ENCODE measurements around the gene LST1.

Gene LST1

DNA sequence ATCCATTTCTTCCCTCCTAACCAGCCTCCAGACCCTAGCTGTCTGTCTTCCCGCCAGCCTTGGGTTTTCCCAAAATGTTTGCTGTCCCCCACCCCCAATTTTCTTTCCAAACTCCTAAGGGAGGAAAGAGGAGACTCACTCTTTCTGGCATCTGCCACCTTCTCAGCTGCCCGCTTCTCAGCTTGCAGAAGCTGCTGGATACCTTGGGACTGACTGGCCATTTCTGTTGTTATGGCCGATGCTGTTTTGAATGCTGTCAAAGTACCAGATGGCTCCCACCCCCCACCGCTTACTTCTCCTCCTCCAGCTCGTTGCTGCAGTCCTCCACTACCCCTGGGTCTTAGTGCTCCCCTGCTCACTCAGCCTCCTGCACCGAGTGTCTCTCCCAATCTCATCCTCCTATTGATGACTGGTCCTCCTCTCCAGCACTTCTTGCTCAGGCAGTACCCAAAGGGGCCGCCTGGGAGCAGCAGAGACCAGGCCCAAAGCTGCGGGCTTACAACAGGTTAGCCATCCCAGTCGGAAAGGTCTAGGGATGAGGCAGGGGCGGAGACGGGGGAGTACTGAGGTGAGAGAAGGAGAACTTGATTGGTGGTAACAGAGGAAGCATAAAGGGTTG is 39.6 kb upstream of the LST1 start, which contains the start of gene ATP6V1G2:
Gene ATP6V1G2, minus strand, starts transcription at position 270 of the 619 bp plus-strand sequence. Its CDS starts 49 bp downstream, at position 221.
- Histone ChIP-seq H3K14ac (ENCODE audit: low read length) (no peak within 1 kb of the TSS), H3K4ac (ENCODE audit: low read depth, low read length) (no peak within 1 kb of the TSS), H3K79me2 (ENCODE audit: control insufficient read depth, insufficient read depth, low read length, poor library complexity) (peaks cover 3% of the 10 kb centered on the region), H3K27me3 (ENCODE audit: insufficient read depth, low read length) (no peaks in the 10 kb centered on the region), H3K23ac (ENCODE audit: low read length) (no peak within 1 kb of the TSS), H3K9me3 (ENCODE audit: insufficient read depth, low read depth, low read length) (no peaks in the 10 kb centered on the region), H3K36me3 (ENCODE audit: control insufficient read depth in 1 of 2, insufficient read depth in 2 of 2, low read length in 2 of 2) (peaks cover 4 to 7% of the 10 kb centered on the region in 2 experiments), H3K18ac (ENCODE audit: low read length) (no peak within 1 kb of the TSS), H2BK5ac (ENCODE audit: low read depth, low read length, poor library complexity) (no peak within 1 kb of the TSS), H3K9ac (ENCODE audit: low read length) (peak within 1 kb of the TSS; percentile 23), H3K79me1 (ENCODE audit: low read length) (peaks cover 8% of the 10 kb centered on the region), H3K27ac (ENCODE audit: low read depth, low read length) (peak within 1 kb of the TSS; percentile 39), H2AK5ac (ENCODE audit: low read length) (no peak within 1 kb of the TSS), H4K8ac (ENCODE audit: low read depth, low read length) (peak within 1 kb of the TSS; percentile 82), H3K4me2 (ENCODE audit: low read length) (peak within 1 kb of the TSS; percentile 75), H3K4me1 (ENCODE audit: control insufficient read depth in 1 of 2, insufficient read depth in 2 of 2, low read length in 2 of 2) (peaks cover 4 to 5% of the 10 kb centered on the region in 2 experiments), H2AFZ (ENCODE audit: insufficient read depth, low read length, poor library complexity) (peak within 1 kb of the TSS; percentile 40), H4K91ac (ENCODE audit: low read depth, low read length) (no peak within 1 kb of the TSS), H4K12ac (ENCODE audit: low read depth, low read length) (no peak within 1 kb of the TSS), H3K4me3 (ENCODE audit: low read depth, low read length) (no peak within 1 kb of the TSS), H2BK120ac (ENCODE audit: insufficient read depth, low read length, poor library complexity) (no peak within 1 kb of the TSS), H2BK12ac (ENCODE audit: low read length) (no peak within 1 kb of the TSS)
- WGBS (ENCODE audit: extremely low coverage, insufficient coverage, insufficient read length): no CpG with 5 or more reads among the region's 11 CpGs
- peak; percentile 96 to 97 for DNase-seq

DNA sequence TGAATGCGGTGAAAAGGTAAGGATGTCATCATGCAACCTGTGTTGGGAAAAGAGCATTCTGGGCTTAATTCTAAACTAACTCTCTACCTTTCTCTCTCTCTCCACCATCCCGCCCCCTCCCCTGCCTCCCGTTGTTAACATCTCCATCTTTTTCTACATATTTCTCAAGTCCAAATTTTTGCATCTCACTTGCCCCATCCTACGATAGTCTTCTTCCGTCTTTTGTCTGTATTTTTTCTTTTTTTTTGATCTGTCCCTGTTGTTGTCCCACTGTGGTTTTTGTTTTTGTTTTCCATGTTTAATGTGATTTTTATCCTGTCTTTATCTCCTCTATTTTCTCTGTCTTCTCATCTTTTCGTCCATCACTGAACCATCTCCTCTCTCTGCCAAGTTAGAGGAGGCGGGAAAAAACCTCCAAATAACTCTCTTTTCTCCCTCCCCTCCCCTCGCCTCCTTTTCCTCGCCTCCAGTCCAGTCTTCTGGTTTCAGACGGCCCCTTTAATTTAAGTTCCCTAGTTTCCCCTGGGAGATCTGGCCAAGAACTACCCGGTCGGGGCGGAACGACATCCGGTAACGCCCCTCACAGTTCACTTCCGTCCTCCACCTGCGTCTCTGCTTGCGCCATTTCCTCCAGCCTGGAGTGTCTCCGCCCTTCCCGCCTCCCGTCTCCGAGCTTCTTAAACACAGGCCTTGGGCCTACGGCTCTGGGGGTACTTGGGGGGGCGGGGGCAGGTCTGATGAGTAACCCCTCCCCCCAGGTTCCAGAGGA is 38.9 kb upstream of the LST1 start, which contains the start of gene NFKBIL1:
Gene NFKBIL1, plus strand, starts transcription at position 651 of the 769 bp plus-strand sequence. Its CDS starts 87 bp downstream, at position 738.
- Histone ChIP-seq H3K79me2 (ENCODE audit: control insufficient read depth, insufficient read depth, low read length, poor library complexity) (no peaks in the 10 kb centered on the region), H3K27ac (ENCODE audit: low read depth, low read length) (peak within 1 kb of the TSS; percentile 39), H3K9me3 (ENCODE audit: insufficient read depth, low read depth, low read length) (no peaks in the 10 kb centered on the region), H3K18ac (ENCODE audit: low read length) (peak within 1 kb of the TSS; percentile 0), H3K4ac (ENCODE audit: low read depth, low read length) (peak within 1 kb of the TSS; percentile 37), H4K12ac (ENCODE audit: low read depth, low read length) (peak within 1 kb of the TSS; percentile 5), H3K4me1 (ENCODE audit: control insufficient read depth in 1 of 2, insufficient read depth in 2 of 2, low read length in 2 of 2) (peaks cover 4 to 5% of the 10 kb centered on the region in 2 experiments), H2BK12ac (ENCODE audit: low read length) (peak within 1 kb of the TSS; percentile 1), H3K14ac (ENCODE audit: low read length) (peak within 1 kb of the TSS; percentile 23), H4K91ac (ENCODE audit: low read depth, low read length) (peak within 1 kb of the TSS; percentile 52), H3K4me3 (ENCODE audit: low read depth, low read length) (peak within 1 kb of the TSS; percentile 38), H2AFZ (ENCODE audit: insufficient read depth, low read length, poor library complexity) (peak within 1 kb of the TSS; percentile 40), H3K36me3 (ENCODE audit: control insufficient read depth in 1 of 2, insufficient read depth in 2 of 2, low read length in 2 of 2) (peaks cover 4 to 7% of the 10 kb centered on the region in 2 experiments), H3K79me1 (ENCODE audit: low read length) (peaks cover 4% of the 10 kb centered on the region), H3K23ac (ENCODE audit: low read length) (no peak within 1 kb of the TSS), H3K4me2 (ENCODE audit: low read length) (peak within 1 kb of the TSS; percentile 75), H2BK120ac (ENCODE audit: insufficient read depth, low read length, poor library complexity) (no peak within 1 kb of the TSS), H2BK5ac (ENCODE audit: low read depth, low read length, poor library complexity) (no peak within 1 kb of the TSS), H3K9ac (ENCODE audit: low read length) (no peak within 1 kb of the TSS), H3K27me3 (ENCODE audit: insufficient read depth, low read length) (no peaks in the 10 kb centered on the region), H2AK5ac (ENCODE audit: low read length) (peak within 1 kb of the TSS; percentile 48), H4K8ac (ENCODE audit: low read depth, low read length) (peak within 1 kb of the TSS; percentile 82)
- no CpG with 5 or more reads among the region's 25 CpGs for WGBS (ENCODE audit: extremely low coverage, insufficient coverage, insufficient read length)
- DNase-seq: peak; percentile 89 to 92

DNA sequence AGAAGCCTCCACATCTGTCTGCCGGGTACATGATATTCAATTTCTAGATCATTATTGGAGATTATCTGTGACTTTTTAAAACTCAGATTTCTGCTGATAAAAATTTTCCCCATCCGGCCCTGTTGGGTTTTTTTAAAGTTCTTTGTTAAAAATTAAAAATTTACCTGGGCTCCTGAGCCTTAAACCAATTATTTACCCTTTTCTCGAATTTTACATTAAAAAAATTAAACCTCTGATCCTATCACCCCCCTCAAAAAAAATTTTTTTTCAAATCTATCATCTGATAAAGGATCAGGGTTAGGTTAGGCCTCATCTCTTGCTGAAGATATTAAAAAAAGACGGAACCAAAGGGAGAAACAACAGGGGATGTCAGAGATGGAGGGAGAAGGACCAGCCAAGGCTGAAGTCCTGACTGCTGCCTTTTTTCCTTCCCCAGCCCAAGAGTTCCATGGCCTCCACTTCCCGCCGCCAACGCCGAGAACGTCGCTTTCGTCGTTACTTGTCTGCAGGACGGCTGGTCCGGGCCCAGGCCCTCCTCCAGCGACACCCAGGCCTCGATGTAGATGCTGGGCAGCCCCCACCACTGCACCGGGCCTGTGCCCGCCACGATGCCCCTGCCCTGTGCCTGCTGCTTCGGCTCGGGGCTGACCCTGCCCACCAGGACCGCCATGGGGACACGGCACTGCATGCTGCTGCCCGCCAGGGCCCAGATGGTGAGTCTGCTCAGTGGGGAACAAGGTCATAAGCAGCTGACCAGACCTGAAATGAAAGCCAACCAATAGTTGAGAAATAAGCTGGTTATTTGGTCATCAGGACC is 38.1 kb upstream of the LST1 start:
- peak overlapping the region; percentile 37 for H3K4ac ChIP-seq (ENCODE audit: low read depth, low read length)
- no peaks in the 10 kb centered on the region for H3K9me3 ChIP-seq (ENCODE audit: insufficient read depth, low read depth, low read length)
- peaks cover 4 to 7% of the 10 kb centered on the region in 2 experiments for H3K36me3 ChIP-seq (ENCODE audit: control insufficient read depth in 1 of 2, insufficient read depth in 2 of 2, low read length in 2 of 2)
- H2BK5ac ChIP-seq (ENCODE audit: low read depth, low read length, poor library complexity): no peak overlapping the region
- H2AFZ ChIP-seq (ENCODE audit: insufficient read depth, low read length, poor library complexity): peak overlapping the region; percentile 2
- H4K8ac ChIP-seq (ENCODE audit: low read depth, low read length): peak overlapping the region; percentile 82
- peak overlapping the region; percentile 38 for H3K4me3 ChIP-seq (ENCODE audit: low read depth, low read length)
- no peak overlapping the region for H3K23ac ChIP-seq (ENCODE audit: low read length)
- no peak for DNase-seq
- H3K27me3 ChIP-seq (ENCODE audit: insufficient read depth, low read length): no peaks in the 10 kb centered on the region
- H3K14ac ChIP-seq (ENCODE audit: low read length): peak overlapping the region; percentile 23
- H2BK12ac ChIP-seq (ENCODE audit: low read length): peak overlapping the region; percentile 1
- H3K4me1 ChIP-seq (ENCODE audit: control insufficient read depth in 1 of 2, insufficient read depth in 2 of 2, low read length in 2 of 2): peaks cover 4 to 5% of the 10 kb centered on the region in 2 experiments
- 100% methylated on average over 1 of the region's 24 CpGs for WGBS (ENCODE audit: extremely low coverage, insufficient coverage, insufficient read length)
- H3K79me2 ChIP-seq (ENCODE audit: control insufficient read depth, insufficient read depth, low read length, poor library complexity): no peaks in the 10 kb centered on the region
- H4K91ac ChIP-seq (ENCODE audit: low read depth, low read length): peak overlapping the region; percentile 52
- H3K79me1 ChIP-seq (ENCODE audit: low read length): peaks cover 2% of the 10 kb centered on the region
- peak overlapping the region; percentile 5 for H4K12ac ChIP-seq (ENCODE audit: low read depth, low read length)
- H3K27ac ChIP-seq (ENCODE audit: low read depth, low read length): no peak overlapping the region
- H3K18ac ChIP-seq (ENCODE audit: low read length): peak overlapping the region; percentile 0
- H3K9ac ChIP-seq (ENCODE audit: low read length): no peak overlapping the region
- H3K4me2 ChIP-seq (ENCODE audit: low read length): peak overlapping the region; percentile 75
- peak overlapping the region; percentile 48 for H2AK5ac ChIP-seq (ENCODE audit: low read length)
- H2BK120ac ChIP-seq (ENCODE audit: insufficient read depth, low read length, poor library complexity): no peak overlapping the region

DNA sequence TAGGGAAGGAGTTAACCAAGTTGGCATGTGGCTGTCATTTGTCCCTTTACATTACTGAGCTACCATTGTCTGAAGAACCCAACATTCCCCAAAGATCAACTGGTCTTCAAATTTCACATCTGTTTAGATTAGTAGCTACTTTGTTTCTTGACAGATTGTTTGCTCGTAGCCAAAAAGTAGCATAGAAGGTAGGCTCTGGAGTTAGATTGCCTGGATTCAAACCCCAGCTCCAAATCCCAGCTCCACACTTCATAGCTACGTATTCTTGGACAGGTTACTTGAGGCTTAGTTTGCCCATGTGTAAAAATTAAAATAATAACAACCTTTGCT is 37.6 kb upstream of the LST1 start:
- H3K79me1 ChIP-seq (ENCODE audit: low read length): peaks cover 2% of the 10 kb centered on the region
- no peak overlapping the region for H2BK5ac ChIP-seq (ENCODE audit: low read depth, low read length, poor library complexity)
- H3K18ac ChIP-seq (ENCODE audit: low read length): no peak overlapping the region
- H3K9me3 ChIP-seq (ENCODE audit: insufficient read depth, low read depth, low read length): no peaks in the 10 kb centered on the region
- no peak overlapping the region for H2BK120ac ChIP-seq (ENCODE audit: insufficient read depth, low read length, poor library complexity)
- H3K4me3 ChIP-seq (ENCODE audit: low read depth, low read length): no peak overlapping the region
- no peak overlapping the region for H4K91ac ChIP-seq (ENCODE audit: low read depth, low read length)
- no peak overlapping the region for H3K4ac ChIP-seq (ENCODE audit: low read depth, low read length)
- H3K27me3 ChIP-seq (ENCODE audit: insufficient read depth, low read length): no peaks in the 10 kb centered on the region
- no CpG with 5 or more reads among the region's 2 CpGs for WGBS (ENCODE audit: extremely low coverage, insufficient coverage, insufficient read length)
- no peak for DNase-seq
- H3K4me2 ChIP-seq (ENCODE audit: low read length): peak overlapping the region; percentile 8
- H4K12ac ChIP-seq (ENCODE audit: low read depth, low read length): no peak overlapping the region
- H3K9ac ChIP-seq (ENCODE audit: low read length): no peak overlapping the region
- H3K36me3 ChIP-seq (ENCODE audit: control insufficient read depth in 1 of 2, insufficient read depth in 2 of 2, low read length in 2 of 2): peaks cover 5 to 7% of the 10 kb centered on the region in 2 experiments
- H3K4me1 ChIP-seq (ENCODE audit: control insufficient read depth in 1 of 2, insufficient read depth in 2 of 2, low read length in 2 of 2): peaks cover 4 to 5% of the 10 kb centered on the region in 2 experiments
- H3K14ac ChIP-seq (ENCODE audit: low read length): no peak overlapping the region
- H2BK12ac ChIP-seq (ENCODE audit: low read length): no peak overlapping the region
- no peak overlapping the region for H2AK5ac ChIP-seq (ENCODE audit: low read length)
- no peak overlapping the region for H3K27ac ChIP-seq (ENCODE audit: low read depth, low read length)
- H4K8ac ChIP-seq (ENCODE audit: low read depth, low read length): no peak overlapping the region
- no peak overlapping the region for H2AFZ ChIP-seq (ENCODE audit: insufficient read depth, low read length, poor library complexity)
- no peaks in the 10 kb centered on the region for H3K79me2 ChIP-seq (ENCODE audit: control insufficient read depth, insufficient read depth, low read length, poor library complexity)
- H3K23ac ChIP-seq (ENCODE audit: low read length): no peak overlapping the region
